H1 (cell line): ENCODE data around the gene VPS51. TPM values are rescaled to one million over a fixed set of nuclear protein-coding genes. Genes with fewer than 3 reads are reported as not detected.

Experiments used
- CTCF ChIA-PET: fragments of 300-600 bp; sonication (Branson Sonifier 250); formaldehyde crosslinking; loops from one replicate; lab custom pipeline; 2021; ENCODE audit not compliant: partially characterized antibody; lab: Charles Lee
- POLR2A ChIA-PET: fragments of 300-600 bp; sonication (Branson Sonifier 250); formaldehyde crosslinking; loops from one replicate; lab custom pipeline; 2021; ENCODE audit warnings: inconsistent platforms; ENCODE audit not compliant: partially characterized antibody; lab: Charles Lee
- DNase-seq, 2 experiments: peaks; one replicate each; pipeline versions ENCODE4 v3.0.0 to v3.0.0-alpha.2; 2010 to 2022; ENCODE audit warnings: low spot score in 2 of 2, low read depth in 1 of 2, mixed read lengths in 1 of 2
- FAIRE-seq: peaks from 2 replicates; lab custom pipeline; 2011; peaks lifted over from hg19 to GRCh38; lab: Jason Lieb, UNC
- H2AFZ ChIP-seq: 2 replicates; pipeline ENCODE4 v1.8.1; 2012; ENCODE audit warnings: low read length, inconsistent platforms
- H2AK5ac ChIP-seq: 2 replicates; pipeline ENCODE4 v1.6.1; 2013; ENCODE audit warnings: low read depth, low read length
- H2BK120ac ChIP-seq: replicated peaks from 2 replicates; pipeline ENCODE3; 2013; ENCODE audit warnings: low read depth, low read length, inconsistent platforms
- H2BK12ac ChIP-seq: 2 replicates; pipeline ENCODE4 v1.6.1; 2013; ENCODE audit warnings: low read depth, low read length
- H2BK15ac ChIP-seq: 2 replicates; pipeline ENCODE4 v1.6.1; 2013; ENCODE audit warnings: low read length
- H2BK20ac ChIP-seq: 2 replicates; pipeline ENCODE4 v1.6.1; 2013; ENCODE audit warnings: low read length
- H2BK5ac ChIP-seq: 2 replicates; pipeline ENCODE4 v1.6.1; 2013; ENCODE audit warnings: low read depth, low read length
- H3K14ac ChIP-seq: 2 replicates; pipeline ENCODE4 v1.6.1; 2013; ENCODE audit warnings: inconsistent platforms; ENCODE audit not compliant: insufficient read length
- H3K18ac ChIP-seq: 2 replicates; pipeline ENCODE4 v1.6.1; 2013; ENCODE audit warnings: low read length; ENCODE audit errors: extremely low read depth
- H3K23ac ChIP-seq: 2 replicates; pipeline ENCODE4 v1.6.1; 2013; ENCODE audit warnings: inconsistent platforms; ENCODE audit not compliant: insufficient read length
- H3K23me2 ChIP-seq: 2 replicates; pipeline ENCODE4 v1.6.1; 2013; ENCODE audit warnings: low read depth, low read length
- H3K27ac ChIP-seq: 2 replicates; pipeline ENCODE4 v1.6.1; 2011; ENCODE audit warnings: low read depth, low read length, inconsistent platforms
- H3K27me3 ChIP-seq, 4 experiments: replicated peaks in 1 of 4; 1 replicate in 1 of 4; 2 replicates in 3 of 4; pipeline versions ENCODE4 v1.6.1 to v1.8.1; 2011 to 2013; ENCODE audit warnings: low read length in 3 of 4, mild to moderate bottlenecking in 3 of 4, inconsistent platforms in 2 of 4, mixed read lengths in 2 of 4, moderate library complexity in 1 of 4; ENCODE audit not compliant: control insufficient read depth in 3 of 4, insufficient read depth in 3 of 4; ENCODE audit errors: extremely low read depth in 1 of 4
- H3K36me3 ChIP-seq, 4 experiments: 2 replicates each; pipeline versions ENCODE4 v1.6.1 to v1.8.1; 2011 to 2013; ENCODE audit warnings: mild to moderate bottlenecking in 4 of 4, low read length in 3 of 4, moderate library complexity in 2 of 4, control low read depth in 1 of 4, inconsistent platforms in 1 of 4; ENCODE audit not compliant: insufficient read depth in 4 of 4, control insufficient read depth in 2 of 4
- H3K4ac ChIP-seq: replicated peaks from 2 replicates; pipeline ENCODE3; 2013; ENCODE audit warnings: low read length, low read depth, mixed read lengths, inconsistent platforms; ENCODE audit not compliant: insufficient read length
- H3K4me1 ChIP-seq, 4 experiments: replicated peaks in 1 of 4; 1 replicate in 1 of 4; 2 replicates in 3 of 4; pipeline versions ENCODE4 v1.6.1 to v1.8.1; 2011 to 2013; ENCODE audit warnings: low read length in 3 of 4, inconsistent platforms in 2 of 4, mixed read lengths in 1 of 4; ENCODE audit not compliant: insufficient read depth in 4 of 4, control insufficient read depth in 3 of 4
- H3K4me2 ChIP-seq, 2 experiments: 2 replicates each; pipeline versions ENCODE4 v1.6.1 to v1.8.1; 2011 to 2013; ENCODE audit warnings: low read depth in 2 of 2, low read length in 2 of 2, control low read depth in 1 of 2, inconsistent platforms in 1 of 2, mild to moderate bottlenecking in 1 of 2; ENCODE audit not compliant: insufficient read depth in 1 of 2
- H3K4me3 ChIP-seq, 4 experiments: fragments of 200-600, 300-600 bp in 1 of 4; sonication (generic), shearing (Covaris generic), sonication (Bioruptor Twin) in 1 of 4; 2 replicates each; pipeline versions ENCODE4 v1.5.1 to v1.8.1; 2011 to 2016; ENCODE audit warnings: low read length in 4 of 4, low read depth in 3 of 4, control low read depth in 2 of 4, inconsistent platforms in 2 of 4, mild to moderate bottlenecking in 2 of 4, mixed read lengths in 1 of 4, moderate library complexity in 1 of 4; ENCODE audit not compliant: insufficient read depth in 2 of 4; ENCODE audit errors: extremely low read depth in 1 of 4
- H3K56ac ChIP-seq: replicated peaks from 2 replicates; pipeline ENCODE3; 2013; ENCODE audit warnings: low read depth, mild to moderate bottlenecking, mixed read lengths, low read length, inconsistent platforms; ENCODE audit not compliant: insufficient read length
- H3K79me1 ChIP-seq: 2 replicates; pipeline ENCODE4 v1.6.1; 2013; ENCODE audit warnings: low read depth, low read length, control low read depth
- H3K79me2 ChIP-seq, 2 experiments: 2 replicates each; pipeline versions ENCODE4 v1.6.1 to v1.8.1; 2012 to 2013; ENCODE audit warnings: low read length in 2 of 2, mild to moderate bottlenecking in 2 of 2, inconsistent platforms in 1 of 2; ENCODE audit not compliant: insufficient read depth in 2 of 2, control insufficient read depth in 1 of 2
- H3K9ac ChIP-seq, 4 experiments: replicated peaks in 1 of 4; 1 replicate in 1 of 4; 2 replicates in 3 of 4; pipeline versions ENCODE4 v1.6.1 to v1.8.1; 2011 to 2013; ENCODE audit warnings: low read depth in 3 of 4, low read length in 3 of 4, control low read depth in 2 of 4, mild to moderate bottlenecking in 2 of 4, moderate library complexity in 2 of 4, inconsistent platforms in 1 of 4; ENCODE audit errors: extremely low read depth in 1 of 4
- H3K9me3 ChIP-seq, 2 experiments: 2 replicates each; pipeline versions ENCODE4 v1.6.1 to v1.8.1; 2012 to 2013; ENCODE audit warnings: mild to moderate bottlenecking in 2 of 2, moderate library complexity in 2 of 2, control low read depth in 1 of 2, inconsistent platforms in 1 of 2, low read depth in 1 of 2, low read length in 1 of 2, mixed read lengths in 1 of 2; ENCODE audit not compliant: insufficient read depth in 2 of 2
- H4K20me1 ChIP-seq, 2 experiments: replicated peaks in 1 of 2; 2 replicates each; pipeline versions ENCODE3 to v1.8.1; 2011 to 2013; ENCODE audit warnings: inconsistent platforms in 2 of 2, low read length in 2 of 2, mild to moderate bottlenecking in 1 of 2; ENCODE audit not compliant: insufficient read depth in 2 of 2, control insufficient read depth in 1 of 2
- H4K5ac ChIP-seq: 2 replicates; pipeline ENCODE4 v1.6.1; 2013; ENCODE audit warnings: low read length, low read depth, mixed read lengths, inconsistent platforms; ENCODE audit not compliant: insufficient read length
- H4K8ac ChIP-seq: 2 replicates; pipeline ENCODE4 v1.8.0; 2013; ENCODE audit warnings: mild to moderate bottlenecking, moderate library complexity, low read length, inconsistent platforms; ENCODE audit not compliant: insufficient read depth; ENCODE audit errors: extremely low read depth
- H4K91ac ChIP-seq: replicated peaks from 2 replicates; pipeline ENCODE3; 2013; ENCODE audit warnings: low read length, mixed read lengths, inconsistent platforms; ENCODE audit not compliant: insufficient read length
- RNF2 ChIP-seq: fragments of 200-900, 300-1000 bp; sonication (generic); IDR thresholded peaks from 2 replicates; pipeline ENCODE4 v1.7.1; 2016; ENCODE audit warnings: borderline replicate concordance, low read depth, mild to moderate bottlenecking, antibody characterized with exemption, low read length; ENCODE audit not compliant: poor library complexity, severe bottlenecking; ENCODE audit errors: missing control alignments
- WGBS, 2 experiments: shearing (Covaris generic) in 1 of 2; methylation state at CpG; one replicate each; pipeline versions ENCODE4 v1.1.6 to v1.1.7; 2013 to 2015; ENCODE audit warnings: low lambda C conversion rate in 2 of 2, mixed read lengths in 2 of 2, inconsistent platforms in 1 of 2, low coverage in 1 of 2, missing lambda C conversion rate in 1 of 2; ENCODE audit not compliant: insufficient replicate concordance in 2 of 2, insufficient coverage in 1 of 2, insufficient read length in 1 of 2; ENCODE audit errors: extremely low coverage in 1 of 2, missing lambda C conversion rate in 1 of 2; 5-methylcytosine and 5-hydroxymethylcytosine counted together
- polyA plus RNA-seq, 7 experiments: library from polyadenylated mRNA; depleted of rRNA in 3 of 7; stranded (reverse) in 5 of 7; unstranded in 2 of 7; fragments of >200 nt in 5 of 7; fragments of 200-250 nt in 2 of 7; gene quantifications; 1 replicate in 5 of 7; 2 replicates in 1 of 7; 4 replicates in 1 of 7; pipeline versions ENCODE4 v1.2.1 to v1.2.3, GENCODE V29; 2011 to 2013; ENCODE audit warnings: missing spikeins in 2 of 7, mixed read lengths in 2 of 7
- total RNA-seq: library from RNA; stranded (reverse); fragmentation: NEBNext Ultra II Directional; extraction: Animal tissue kit (Norgen Biotek cat#: 25700); gene quantifications from 2 replicates; pipeline ENCODE4 v1.2.1, GENCODE V29; 2021
- TF ChIP-seq, protein P1 (sequence below): IDR thresholded peaks from 2 replicates; pipeline ENCODE4 v1.6.1; 2012; ENCODE audit warnings: low read length, inconsistent platforms

The VPS51 gene
- total and polyA plus RNA-seq, 2 of the 8 experiments (the other 6 are each of a cell fraction or from before 2014, with no cell fraction given): 97.4 to 142 TPM

DNA sequence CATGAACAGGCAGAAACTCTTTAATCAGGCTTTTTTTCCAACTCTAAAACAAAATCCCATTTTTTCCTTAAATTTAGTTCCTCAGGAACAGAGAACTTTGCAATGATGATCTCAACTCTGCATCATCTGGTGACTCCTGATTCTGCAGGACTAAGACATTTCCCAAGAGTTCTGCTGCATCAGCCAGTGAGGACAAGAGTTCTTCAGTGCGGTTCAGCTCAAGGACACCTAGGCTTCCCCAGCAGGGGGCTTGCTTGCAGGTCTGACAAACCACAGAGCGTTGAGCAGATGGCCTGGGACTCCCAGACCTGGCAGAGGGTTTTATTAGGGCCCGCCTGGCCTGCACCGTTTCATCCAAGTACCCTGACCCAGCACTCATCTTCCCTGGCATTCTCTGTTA is 18.6 kb upstream of the VPS51 start:
- H3K4me3 ChIP-seq: no peak overlapping the region
- no peak overlapping the region for H4K8ac ChIP-seq
- H2AK5ac ChIP-seq: no peak overlapping the region
- FAIRE-seq (no peak), DNase-seq (no peak)
- no peak overlapping the region for H4K91ac ChIP-seq
- H3K18ac ChIP-seq: no peak overlapping the region
- H3K79me2 ChIP-seq: peaks cover 0 to 30% of the 10 kb centered on the region in 2 experiments; a peak in 3 of 4 replicates
- H3K27me3 ChIP-seq: no peaks in the 10 kb centered on the region
- no peaks in the 10 kb centered on the region for H3K23me2 ChIP-seq
- H3K27ac ChIP-seq: no peak overlapping the region
- no peaks in the 10 kb centered on the region; a peak in 1 of 7 replicates for H3K4me1 ChIP-seq
- no peak overlapping the region for H3K56ac ChIP-seq
- 91% methylated on average over 4 of the region's 4 CpGs; no CpG with 5 or more reads in 1 of the 2 experiments for WGBS, 2 experiments
- no peak overlapping the region for H3K4ac ChIP-seq
- no peak overlapping the region for H4K5ac ChIP-seq
- H2BK5ac ChIP-seq: no peak overlapping the region
- H2BK120ac ChIP-seq: no peak overlapping the region
- no peak overlapping the region for H3K4me2 ChIP-seq
- TF ChIP-seq, protein P1, sequence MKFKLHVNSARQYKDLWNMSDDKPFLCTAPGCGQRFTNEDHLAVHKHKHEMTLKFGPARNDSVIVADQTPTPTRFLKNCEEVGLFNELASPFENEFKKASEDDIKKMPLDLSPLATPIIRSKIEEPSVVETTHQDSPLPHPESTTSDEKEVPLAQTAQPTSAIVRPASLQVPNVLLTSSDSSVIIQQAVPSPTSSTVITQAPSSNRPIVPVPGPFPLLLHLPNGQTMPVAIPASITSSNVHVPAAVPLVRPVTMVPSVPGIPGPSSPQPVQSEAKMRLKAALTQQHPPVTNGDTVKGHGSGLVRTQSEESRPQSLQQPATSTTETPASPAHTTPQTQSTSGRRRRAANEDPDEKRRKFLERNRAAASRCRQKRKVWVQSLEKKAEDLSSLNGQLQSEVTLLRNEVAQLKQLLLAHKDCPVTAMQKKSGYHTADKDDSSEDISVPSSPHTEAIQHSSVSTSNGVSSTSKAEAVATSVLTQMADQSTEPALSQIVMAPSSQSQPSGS: no peak
- no peak for TF ChIP-seq RNF2
- ChIA-PET POLR2A (interaction anchor here (1.5 to 21.6 kb wide), 8 partner anchors 8 to 315 kb away, joined by 3 to 230 read pairs (median 13); partner anchors contain the start of genes NAALADL1 and VPS51), CTCF (interaction anchor here (0.6 to 4.7 kb wide), 18 partner anchors 11 to 650 kb away, joined by 3 to 28 read pairs (median 4); partner anchors contain the start of genes ARL2, CAPN1, NAALADL1 and SAC3D1)
- H2BK12ac ChIP-seq: no peak overlapping the region
- H2BK15ac ChIP-seq: no peak overlapping the region
- H2AFZ ChIP-seq: no peak overlapping the region
- no peak overlapping the region for H3K23ac ChIP-seq
- no peaks in the 10 kb centered on the region for H3K9me3 ChIP-seq
- H3K14ac ChIP-seq: no peak overlapping the region
- peaks cover 20 to 41% (median 36%) of the 10 kb centered on the region in 4 experiments for H3K36me3 ChIP-seq
- peaks cover 8% of the 10 kb centered on the region; the same call in 1 of the 2 replicates for H3K79me1 ChIP-seq
- H3K9ac ChIP-seq: no peak overlapping the region
- H2BK20ac ChIP-seq: no peak overlapping the region
- H4K20me1 ChIP-seq: peaks cover 6 to 11% of the 10 kb centered on the region in 2 experiments
